Smooth muscle cell (in vitro differentiated cells): ENCODE results near the gene C11orf87. TPM values are rescaled to one million over a fixed set of nuclear protein-coding genes. Genes with fewer than 3 reads are reported as not detected.

Source experiments
- DNase-seq: peaks from one replicate; lab custom pipeline; 2025; ENCODE audit not compliant: unreplicated experiment; lab: John Stamatoyannopoulos, UW
- H2AFZ ChIP-seq: fragments of 200-600 bp; sonication (generic); 2 replicates; pipeline ENCODE4 v1.6.0; 2016; ENCODE audit warnings: antibody characterized with exemption, low read depth, mild to moderate bottlenecking
- H3F3A ChIP-seq: fragments of 200-600 bp; sonication (generic); 2 replicates; pipeline ENCODE4 v1.6.0; 2017; ENCODE audit warnings: antibody characterized with exemption, low read depth
- H3K27ac ChIP-seq: fragments of 200-600 bp; sonication (generic); 2 replicates; pipeline ENCODE4 v1.5.1; 2016; ENCODE audit warnings: low read depth, mild to moderate bottlenecking
- H3K27me3 ChIP-seq: fragments of 200-600 bp; sonication (generic); 2 replicates; pipeline ENCODE4 v1.6.1; 2016; ENCODE audit warnings: low read depth, mild to moderate bottlenecking
- H3K36me3 ChIP-seq: fragments of 200-600 bp; sonication (generic); 2 replicates; pipeline ENCODE4 v1.5.1; 2016; ENCODE audit warnings: low read depth
- H3K4me1 ChIP-seq: fragments of 200-600 bp; sonication (generic); 2 replicates; pipeline ENCODE4 v1.5.1; 2016; ENCODE audit warnings: low read depth
- H3K4me2 ChIP-seq: fragments of 200-600 bp; sonication (generic); 2 replicates; pipeline ENCODE4 v1.6.0; 2016; ENCODE audit warnings: mild to moderate bottlenecking
- H3K4me3 ChIP-seq: fragments of 200-600 bp; sonication (generic); 2 replicates; pipeline ENCODE4 v1.5.1; 2016; ENCODE audit warnings: mild to moderate bottlenecking
- H3K79me2 ChIP-seq: fragments of 200-600 bp; sonication (generic); 2 replicates; pipeline ENCODE4 v1.6.0; 2016; ENCODE audit warnings: low read depth, mild to moderate bottlenecking
- H3K9ac ChIP-seq: fragments of 200-600 bp; sonication (generic); 2 replicates; pipeline ENCODE4 v1.6.0; 2016; ENCODE audit warnings: low read depth
- H3K9me3 ChIP-seq: fragments of 200-600 bp; sonication (generic); replicated peaks from 2 replicates; pipeline ENCODE4 v1.5.1; 2016; ENCODE audit warnings: low read depth
- H4K20me1 ChIP-seq: fragments of 200-600 bp; sonication (generic); 2 replicates; pipeline ENCODE4 v1.6.0; 2016; ENCODE audit warnings: low read depth
- CTCF ChIP-seq: fragments of 200-600 bp; sonication (generic); IDR thresholded peaks from 2 replicates; pipeline ENCODE4 v1.5.1; 2017; ENCODE audit warnings: borderline replicate concordance, mild to moderate bottlenecking, antibody characterized with exemption; ENCODE audit not compliant: insufficient read depth, poor library complexity, severe bottlenecking
- WGBS: methylation state at CpG from one replicate; pipeline ENCODE4 v1.1.7; 2016; ENCODE audit warnings: low lambda C conversion rate; 5-methylcytosine and 5-hydroxymethylcytosine counted together
- polyA plus RNA-seq: library from polyadenylated mRNA; unstranded; fragments of >200 nt; fragmentation: Nextera tagmentation; extraction: Ambion mirVana; gene quantifications from 2 replicates; pipeline ENCODE4 v1.2.1, GENCODE V29; 2016
- total RNA-seq: library from RNA; depleted of rRNA; stranded (reverse); fragments of >200 nt; gene quantifications from 2 replicates; pipeline ENCODE4 v1.2.3, GENCODE V29; 2014

C11orf87 gene
- total and polyA plus RNA-seq, 2 experiments from 2014 or later = 0.04 to 0.24 TPM

GRCh38 chr11:109424901-109425300, 2.9 kb downstream of the C11orf87 start:
- no peak for DNase-seq
- Histone ChIP-seq H3K4me3 (no peak overlapping the region), H4K20me1 (no peaks in the 10 kb centered on the region), H3K36me3 (no peaks in the 10 kb centered on the region), H3K4me1 (peaks cover 7% of the 10 kb centered on the region), H3K27ac (no peak overlapping the region), H3K4me2 (no peak overlapping the region), H3F3A (no peaks in the 10 kb centered on the region), H2AFZ (no peak overlapping the region), H3K9ac (no peak overlapping the region), H3K27me3 (peaks cover 96% of the 10 kb centered on the region), H3K79me2 (no peaks in the 10 kb centered on the region), H3K9me3 (no peaks in the 10 kb centered on the region)
- TF ChIP-seq CTCF = no peak
- 9% methylated on average over 10 of the region's 10 CpGs for WGBS

GRCh38 chr11:109425554-109425953, 3.6 kb downstream of the C11orf87 start:
- Histone ChIP-seq H3K4me2 (no peak overlapping the region), H2AFZ (no peak overlapping the region), H3F3A (no peaks in the 10 kb centered on the region), H3K79me2 (no peaks in the 10 kb centered on the region), H3K27me3 (peaks cover 94% of the 10 kb centered on the region), H3K27ac (no peak overlapping the region), H3K9me3 (no peaks in the 10 kb centered on the region), H3K4me1 (peaks cover 7% of the 10 kb centered on the region), H3K4me3 (no peak overlapping the region), H3K9ac (no peak overlapping the region), H3K36me3 (no peaks in the 10 kb centered on the region), H4K20me1 (no peaks in the 10 kb centered on the region)
- no peak for TF ChIP-seq CTCF
- DNase-seq = no peak
- 45% methylated on average over 2 of the region's 2 CpGs for WGBS

DNA sequence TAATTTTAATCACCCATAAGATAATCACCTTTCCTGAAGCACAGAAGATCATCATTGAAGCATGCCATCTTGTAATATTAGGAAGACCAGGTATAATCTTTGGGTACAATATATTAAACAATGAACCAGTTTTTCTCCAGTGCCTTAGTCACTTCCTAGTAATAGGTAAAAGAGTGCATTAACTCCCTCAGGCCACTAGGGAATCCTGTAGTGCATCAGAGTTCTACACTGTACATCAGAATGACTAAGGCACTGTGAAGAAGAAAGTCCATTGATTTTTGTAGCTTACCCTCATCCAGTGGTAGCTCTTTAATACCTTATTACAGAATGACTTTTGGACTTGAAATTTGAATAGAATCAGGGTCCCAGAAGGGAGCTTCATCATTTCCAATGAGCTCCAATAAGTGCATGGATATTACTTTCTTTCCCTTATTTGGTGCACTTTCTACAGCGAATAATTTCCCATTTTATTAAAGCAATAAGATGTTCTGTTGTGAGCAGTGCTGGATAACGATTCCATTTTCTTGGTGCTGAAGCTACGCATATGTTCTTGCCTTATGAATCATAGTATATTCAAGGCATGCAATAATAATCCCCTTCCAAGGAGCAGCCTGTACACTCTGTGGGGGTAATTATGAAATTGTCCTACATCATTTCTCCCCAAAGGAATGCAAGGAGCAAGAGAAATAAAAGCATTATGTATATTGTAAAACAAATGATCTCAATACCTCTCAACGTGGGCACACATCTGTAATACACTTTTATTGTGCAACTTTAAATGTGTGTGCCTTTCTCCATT, 4.7 kb downstream of the C11orf87 start:
- H3K27me3 ChIP-seq = peaks cover 93% of the 10 kb centered on the region
- 73% methylated on average over 4 of the region's 4 CpGs for WGBS
- no peaks in the 10 kb centered on the region for H3K36me3 ChIP-seq
- H3K4me1 ChIP-seq = peaks cover 7% of the 10 kb centered on the region
- H2AFZ ChIP-seq = no peak overlapping the region
- H3K4me2 ChIP-seq = no peak overlapping the region
- H3K4me3 ChIP-seq = no peak overlapping the region
- H4K20me1 ChIP-seq = no peaks in the 10 kb centered on the region
- H3F3A ChIP-seq = no peaks in the 10 kb centered on the region
- H3K79me2 ChIP-seq = no peaks in the 10 kb centered on the region
- DNase-seq = no peak
- no peak overlapping the region for H3K9ac ChIP-seq
- no peak overlapping the region for H3K27ac ChIP-seq
- peak; percentile 17 for TF ChIP-seq CTCF
- H3K9me3 ChIP-seq = no peaks in the 10 kb centered on the region

- H2AFZ ChIP-seq = no peak overlapping the region
- no peak for DNase-seq
- WGBS = 87% methylated on average over 3 of the region's 3 CpGs
- H3K4me3 ChIP-seq = no peak overlapping the region
- H4K20me1 ChIP-seq = no peaks in the 10 kb centered on the region
- no peak overlapping the region for H3K9ac ChIP-seq
- no peak overlapping the region for H3K4me2 ChIP-seq
- no peaks in the 10 kb centered on the region for H3K79me2 ChIP-seq
- no peaks in the 10 kb centered on the region for H3F3A ChIP-seq
- peaks cover 44% of the 10 kb centered on the region for H3K27me3 ChIP-seq
- H3K36me3 ChIP-seq = no peaks in the 10 kb centered on the region
- no peaks in the 10 kb centered on the region for H3K4me1 ChIP-seq
- H3K9me3 ChIP-seq = no peaks in the 10 kb centered on the region
- no peak overlapping the region for H3K27ac ChIP-seq
- no peak for TF ChIP-seq CTCF
Measured at GRCh38 chr11:109432105-109432504, 10.1 kb downstream of the C11orf87 start.
